ENCODE measurements around the gene EML4. TPM values are rescaled to one million over a fixed set of nuclear protein-coding genes. Genes with fewer than 3 reads are reported as not detected.

The EML4 gene
- total and polyA plus RNA-seq, 2 donors (not counting 1 experiment from before 2014, with no cell fraction given): 49.4 to 134 TPM

GRCh38 chr2:42274863-42275262, 105.7 kb downstream of the EML4 start:
- DNase-seq (no peak), ATAC-seq (ENCODE audit: low read depth) (no peak)
- no peaks in the 10 kb centered on the region for H3K27me3 Mint-ChIP-seq
- Histone ChIP-seq H3K4me1 (ENCODE audit: control insufficient read depth in 2 of 2, insufficient read depth in 2 of 2, low read length in 2 of 2) (no peaks in the 10 kb centered on the region), H3K9me3 (ENCODE audit: control extremely low read depth in 1 of 3, control insufficient read depth in 2 of 3, insufficient read depth in 1 of 3, low read length in 2 of 3) (no peaks in the 10 kb centered on the region), H2AFZ (ENCODE audit: insufficient read depth, low read depth, low read length, poor library complexity, severe bottlenecking) (no peak overlapping the region), H3K4me3 (ENCODE audit: control extremely low read depth in 1 of 5, extremely low read depth in 1 of 5, insufficient read depth in 1 of 5, low read depth in 2 of 5, low read length in 4 of 5) (no peak overlapping the region), H3K9ac (ENCODE audit: low read length) (no peak overlapping the region), H3K27me3 (replicated peaks in 1 of 4; ENCODE audit: control extremely low read depth in 1 of 4, control insufficient read depth in 3 of 4, insufficient read depth in 4 of 4, low read length in 3 of 4) (no peaks in the 10 kb centered on the region), H3K4me2 (replicated peaks; ENCODE audit: low read depth, low read length, poor library complexity, severe bottlenecking) (no peak overlapping the region), H3K27ac (ENCODE audit: low read length in 2 of 2) (no peak overlapping the region), H4K20me1 (ENCODE audit: control insufficient read depth, insufficient read depth, low read length, poor library complexity, severe bottlenecking) (no peaks in the 10 kb centered on the region), H3K36me3 (replicated peaks in 1 of 2; ENCODE audit: control extremely low read depth in 1 of 2, control insufficient read depth in 1 of 2, extremely low read depth in 1 of 2, insufficient read depth in 2 of 2, low read length in 1 of 2) (peaks cover 13 to 44% of the 10 kb centered on the region in 2 experiments), H3K79me2 (ENCODE audit: control insufficient read depth, insufficient read depth, low read length) (no peaks in the 10 kb centered on the region)
- no peak overlapping the region for H3K4me3 Mint-ChIP-seq
- WGBS (ENCODE audit: insufficient coverage): 100% methylated on average over 1 of the region's 2 CpGs
- H3K4me1 Mint-ChIP-seq: no peaks in the 10 kb centered on the region
- TF ChIP-seq CTCF (IDR thresholded peaks at IDR 0.05): no peak
- TF ChIP-seq EZH2 (IDR thresholded peaks at IDR 0.05; ENCODE audit: borderline replicate concordance, insufficient read depth, low read depth, low read length, poor library complexity, severe bottlenecking): no peak
- CTCF ChIA-PET: no interaction called here
- intact Hi-C loops (cut with micrococcal nuclease): no loop called here
- no peaks in the 10 kb centered on the region for H3K9me3 Mint-ChIP-seq (ENCODE audit: insufficient read depth)
- no peak overlapping the region for H3K27ac Mint-ChIP-seq
- POLR2A ChIA-PET: no interaction called here

GRCh38 chr2:42281416-42282081, 112.4 kb downstream of the EML4 start:
- no peaks in the 10 kb centered on the region for H3K4me1 Mint-ChIP-seq
- H2AFZ ChIP-seq (ENCODE audit: insufficient read depth, low read depth, low read length, poor library complexity, severe bottlenecking): no peak overlapping the region
- H3K36me3 ChIP-seq (replicated peaks in 1 of 2; ENCODE audit: control extremely low read depth in 1 of 2, control insufficient read depth in 1 of 2, extremely low read depth in 1 of 2, insufficient read depth in 2 of 2, low read length in 1 of 2): peaks cover 23 to 70% of the 10 kb centered on the region in 2 experiments
- no CpG with 5 or more reads among the region's 2 CpGs for WGBS (ENCODE audit: insufficient coverage)
- no peaks in the 10 kb centered on the region for H3K27me3 Mint-ChIP-seq
- POLR2A ChIA-PET: no interaction called here
- H3K27me3 ChIP-seq (replicated peaks in 1 of 4; ENCODE audit: control extremely low read depth in 1 of 4, control insufficient read depth in 3 of 4, insufficient read depth in 4 of 4, low read length in 3 of 4): no peaks in the 10 kb centered on the region
- ATAC-seq (ENCODE audit: low read depth) (no peak), DNase-seq (no peak)
- H3K9ac ChIP-seq (ENCODE audit: low read length): no peak overlapping the region
- H3K4me3 ChIP-seq (ENCODE audit: control extremely low read depth in 1 of 5, extremely low read depth in 1 of 5, insufficient read depth in 1 of 5, low read depth in 2 of 5, low read length in 4 of 5): no peak overlapping the region
- no peak overlapping the region for H3K4me3 Mint-ChIP-seq
- CTCF ChIA-PET: no interaction called here
- H3K27ac Mint-ChIP-seq: no peak overlapping the region
- no peak overlapping the region for H3K4me2 ChIP-seq (replicated peaks; ENCODE audit: low read depth, low read length, poor library complexity, severe bottlenecking)
- no peaks in the 10 kb centered on the region for H3K9me3 Mint-ChIP-seq (ENCODE audit: insufficient read depth)
- H3K9me3 ChIP-seq (ENCODE audit: control extremely low read depth in 1 of 3, control insufficient read depth in 2 of 3, insufficient read depth in 1 of 3, low read length in 2 of 3): no peaks in the 10 kb centered on the region
- H4K20me1 ChIP-seq (ENCODE audit: control insufficient read depth, insufficient read depth, low read length, poor library complexity, severe bottlenecking): no peaks in the 10 kb centered on the region
- peaks cover 5% of the 10 kb centered on the region for H3K79me2 ChIP-seq (ENCODE audit: control insufficient read depth, insufficient read depth, low read length)
- no peaks in the 10 kb centered on the region for H3K4me1 ChIP-seq (ENCODE audit: control insufficient read depth in 2 of 2, insufficient read depth in 2 of 2, low read length in 2 of 2)
- intact Hi-C loops (cut with micrococcal nuclease): loop anchor here (5.0 kb wide), 1 partner anchor 431 kb away; no protein-coding TSS in a partner anchor
- no peak for TF ChIP-seq CTCF (IDR thresholded peaks at IDR 0.05)
- no peak for TF ChIP-seq EZH2 (IDR thresholded peaks at IDR 0.05; ENCODE audit: borderline replicate concordance, insufficient read depth, low read depth, low read length, poor library complexity, severe bottlenecking)
- no peak overlapping the region for H3K27ac ChIP-seq (ENCODE audit: low read length in 2 of 2)
